Transverse colon (tissue), 4 donors: ENCODE measurements around the gene CDH13.

Experiments
- POLR2A ChIP-seq: fragments of 450-650 bp; IDR thresholded peaks from one replicate; pipeline ENCODE4 v1.6.1; 2016; ENCODE audit warnings: antibody characterized with exemption, mild to moderate bottlenecking, moderate library complexity
- POLR2AphosphoS5 ChIP-seq, 3 donors: sonication (generic); formaldehyde crosslinking; IDR thresholded peaks; one replicate each; pipeline ENCODE4 v1.6.1; 2016; ENCODE audit warnings: antibody characterized with exemption in 3 of 3
- TF ChIP-seq, protein P1 (sequence below), 5 experiments: fragments of 200-600 bp in 3 of 5; fragments of 450-650 bp in 2 of 5; sonication (generic) in 3 of 5; IDR thresholded peaks; 1 replicate in 2 of 5; 2 replicates in 3 of 5; pipeline ENCODE4 v1.5.1; 2016 to 2017; ENCODE audit warnings: antibody characterized with exemption in 5 of 5, inconsistent platforms in 3 of 5, mild to moderate bottlenecking in 2 of 5, moderate library complexity in 1 of 5

DNA sequence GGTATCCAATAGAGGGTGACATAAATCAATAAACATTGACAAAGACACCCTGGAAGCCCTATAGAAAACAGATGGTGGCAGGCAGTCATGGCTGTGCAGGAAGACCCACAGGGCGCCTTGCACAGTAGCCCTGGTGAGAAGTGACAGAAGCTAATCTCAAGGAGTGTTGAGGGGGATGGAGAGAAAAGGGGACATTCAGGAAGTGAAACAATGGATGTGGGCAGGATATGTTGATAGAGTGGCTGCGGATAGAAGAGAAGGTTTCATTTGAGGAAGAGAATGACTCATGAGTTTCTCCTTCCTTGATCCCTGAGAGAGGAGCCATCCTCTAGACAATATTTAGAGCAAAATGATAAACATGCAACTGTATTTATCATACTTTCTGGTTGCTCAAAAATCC is 712.2 kb downstream of the CDH13 start:
- TF ChIP-seq, protein P1, sequence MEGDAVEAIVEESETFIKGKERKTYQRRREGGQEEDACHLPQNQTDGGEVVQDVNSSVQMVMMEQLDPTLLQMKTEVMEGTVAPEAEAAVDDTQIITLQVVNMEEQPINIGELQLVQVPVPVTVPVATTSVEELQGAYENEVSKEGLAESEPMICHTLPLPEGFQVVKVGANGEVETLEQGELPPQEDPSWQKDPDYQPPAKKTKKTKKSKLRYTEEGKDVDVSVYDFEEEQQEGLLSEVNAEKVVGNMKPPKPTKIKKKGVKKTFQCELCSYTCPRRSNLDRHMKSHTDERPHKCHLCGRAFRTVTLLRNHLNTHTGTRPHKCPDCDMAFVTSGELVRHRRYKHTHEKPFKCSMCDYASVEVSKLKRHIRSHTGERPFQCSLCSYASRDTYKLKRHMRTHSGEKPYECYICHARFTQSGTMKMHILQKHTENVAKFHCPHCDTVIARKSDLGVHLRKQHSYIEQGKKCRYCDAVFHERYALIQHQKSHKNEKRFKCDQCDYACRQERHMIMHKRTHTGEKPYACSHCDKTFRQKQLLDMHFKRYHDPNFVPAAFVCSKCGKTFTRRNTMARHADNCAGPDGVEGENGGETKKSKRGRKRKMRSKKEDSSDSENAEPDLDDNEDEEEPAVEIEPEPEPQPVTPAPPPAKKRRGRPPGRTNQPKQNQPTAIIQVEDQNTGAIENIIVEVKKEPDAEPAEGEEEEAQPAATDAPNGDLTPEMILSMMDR (IDR thresholded peaks at IDR 0.05), result no peak
- TF ChIP-seq POLR2A (no peak), POLR2AphosphoS5 (IDR thresholded peaks at IDR 0.05) (no peak)
